ENCODE results near the gene EPHB2.

EPHB2 gene

GRCh38 chr1:22959545-22960360 lies 249.1 kb downstream of the EPHB2 start:
- H3K9me3 Mint-ChIP-seq: no peaks in the 10 kb centered on the region
- H3K27ac Mint-ChIP-seq: no peak overlapping the region
- no peaks in the 10 kb centered on the region for H3K4me1 Mint-ChIP-seq (ENCODE audit: low read depth)
- peaks cover 10% of the 10 kb centered on the region for H3K27me3 Mint-ChIP-seq
- no peak overlapping the region for H3K4me3 Mint-ChIP-seq
- no peaks in the 10 kb centered on the region for H3K36me3 Mint-ChIP-seq (ENCODE audit: low read depth)

DNA sequence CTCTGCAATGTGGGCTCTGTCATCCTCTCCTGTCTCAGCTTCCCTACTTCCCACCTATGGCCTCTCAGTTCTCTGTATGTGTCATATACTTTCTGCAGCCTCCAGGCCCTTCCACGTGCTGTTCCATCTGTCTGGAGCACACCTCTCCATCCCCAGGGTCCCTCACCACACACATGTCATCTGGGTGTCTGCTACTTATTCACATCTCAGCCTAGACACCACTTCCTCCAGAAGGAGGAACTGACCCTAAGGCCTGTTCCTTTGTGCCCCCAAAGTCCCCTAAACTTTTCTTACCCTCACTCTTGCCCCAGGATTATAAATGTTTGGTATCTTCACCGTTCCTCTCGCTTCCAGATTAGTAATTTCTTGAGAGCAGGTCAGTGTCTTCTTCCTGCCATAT lies 251.9 kb downstream of the EPHB2 start:
- Mint-ChIP-seq H3K36me3 (ENCODE audit: low read depth) (no peaks in the 10 kb centered on the region), H3K4me1 (ENCODE audit: low read depth) (no peaks in the 10 kb centered on the region), H3K27me3 (peaks cover 13% of the 10 kb centered on the region), H3K9me3 (peaks cover 7% of the 10 kb centered on the region), H3K4me3 (no peak overlapping the region), H3K27ac (no peak overlapping the region)

DNA sequence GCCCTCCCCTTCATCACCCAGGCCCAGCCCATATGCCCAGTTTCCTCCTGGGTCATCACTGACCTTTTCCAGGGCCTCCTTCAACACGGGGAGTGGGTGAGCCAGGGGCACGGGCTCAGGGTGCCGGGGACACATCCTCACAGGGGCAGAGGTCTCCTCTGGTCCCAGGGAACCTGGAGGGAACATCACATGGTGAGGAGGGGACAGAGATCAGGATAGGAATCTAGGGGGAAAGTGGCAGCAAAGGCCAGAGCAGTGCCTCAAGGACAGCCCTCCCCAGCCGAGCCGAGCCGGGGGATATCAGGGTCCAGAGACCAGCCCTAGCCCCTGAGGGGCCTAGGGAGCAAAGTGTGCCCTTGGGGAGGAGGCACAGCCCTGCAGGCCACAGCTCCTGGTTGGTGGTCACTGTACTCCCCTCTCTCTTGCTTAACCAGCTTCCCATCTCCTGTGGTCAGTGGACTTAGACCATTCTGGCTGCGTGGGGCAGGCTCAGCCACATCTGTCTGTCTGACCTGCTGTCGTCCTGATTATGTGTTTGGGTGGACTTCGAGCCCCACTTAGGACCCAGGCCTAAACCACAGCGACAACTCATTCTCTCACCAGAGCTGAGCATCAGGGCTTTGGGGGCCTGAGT lies 252.5 kb downstream of the EPHB2 start:
- peaks cover 17% of the 10 kb centered on the region for H3K27me3 Mint-ChIP-seq
- no peak overlapping the region for H3K27ac Mint-ChIP-seq
- H3K4me3 Mint-ChIP-seq: no peak overlapping the region
- no peaks in the 10 kb centered on the region for H3K4me1 Mint-ChIP-seq (ENCODE audit: low read depth)
- H3K36me3 Mint-ChIP-seq (ENCODE audit: low read depth): no peaks in the 10 kb centered on the region
- H3K9me3 Mint-ChIP-seq: peaks cover 7% of the 10 kb centered on the region

DNA sequence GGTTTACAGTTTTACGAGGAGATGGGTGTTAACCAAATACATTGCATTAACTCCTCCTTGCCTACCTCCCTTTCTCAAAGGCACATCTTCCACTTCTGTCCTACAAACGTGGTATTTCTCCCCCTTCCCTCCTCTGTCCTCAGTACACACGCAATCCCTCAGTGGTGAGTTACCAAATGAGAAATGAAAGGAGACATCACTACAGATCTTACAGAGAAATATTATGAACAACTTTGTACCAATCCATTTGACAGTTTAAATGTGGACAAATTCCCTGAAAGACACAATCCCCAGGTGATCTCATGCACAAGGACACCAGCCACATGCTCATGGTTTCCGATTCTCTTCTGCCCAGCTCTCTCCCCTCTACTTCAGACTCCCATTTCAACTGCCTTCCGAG lies 255.7 kb downstream of the EPHB2 start:
- Mint-ChIP-seq H3K27ac (no peak overlapping the region), H3K4me3 (no peak overlapping the region), H3K27me3 (peaks cover 45% of the 10 kb centered on the region), H3K4me1 (ENCODE audit: low read depth) (no peaks in the 10 kb centered on the region), H3K36me3 (ENCODE audit: low read depth) (no peaks in the 10 kb centered on the region), H3K9me3 (peaks cover 7% of the 10 kb centered on the region)

DNA sequence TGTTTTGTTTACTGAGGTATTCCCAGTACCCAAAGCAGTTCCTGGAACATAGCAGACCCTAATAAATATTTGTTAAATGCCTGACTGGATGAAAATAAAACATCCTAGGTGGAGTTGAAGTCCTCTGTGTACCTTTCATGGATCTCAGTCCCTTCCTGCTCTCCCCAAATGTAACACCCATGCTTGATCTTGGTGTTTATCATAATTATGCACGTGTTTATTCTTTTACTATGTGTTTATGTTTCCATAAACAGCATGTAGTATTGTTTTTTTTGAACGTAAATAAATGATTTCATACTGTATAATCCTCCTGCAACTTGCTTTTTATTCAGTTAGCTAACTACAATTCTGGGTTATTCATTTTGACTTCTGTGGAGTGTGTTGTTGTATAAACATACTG lies 257.2 kb downstream of the EPHB2 start:
- H3K4me1 Mint-ChIP-seq (ENCODE audit: low read depth): no peaks in the 10 kb centered on the region
- H3K36me3 Mint-ChIP-seq (ENCODE audit: low read depth): no peaks in the 10 kb centered on the region
- no peak overlapping the region for H3K4me3 Mint-ChIP-seq
- peaks cover 55% of the 10 kb centered on the region for H3K27me3 Mint-ChIP-seq
- H3K9me3 Mint-ChIP-seq: peaks cover 7% of the 10 kb centered on the region
- no peak overlapping the region for H3K27ac Mint-ChIP-seq

DNA sequence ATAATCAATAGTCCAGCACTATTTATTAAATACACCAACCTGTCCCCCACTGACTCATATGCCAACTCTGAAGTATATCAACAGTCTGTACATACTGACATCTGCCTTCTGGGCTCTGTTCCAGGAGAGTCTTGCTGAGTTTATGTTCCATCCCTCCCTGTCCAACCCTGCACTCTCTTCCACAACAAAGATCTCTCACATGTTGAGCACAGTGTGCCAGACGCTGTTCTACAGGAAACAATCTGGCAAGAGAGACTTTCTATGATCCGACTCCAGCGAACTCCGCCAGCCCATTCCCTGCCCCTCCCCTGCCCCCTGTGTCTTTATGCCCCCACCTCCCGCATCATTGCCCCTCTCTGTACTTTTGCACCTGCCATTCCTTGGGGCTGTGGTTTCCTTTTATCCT lies 258.7 kb downstream of the EPHB2 start:
- no peak overlapping the region for H3K4me3 Mint-ChIP-seq
- H3K36me3 Mint-ChIP-seq (ENCODE audit: low read depth): no peaks in the 10 kb centered on the region
- H3K27ac Mint-ChIP-seq: no peak overlapping the region
- peaks cover 7% of the 10 kb centered on the region for H3K9me3 Mint-ChIP-seq
- peaks cover 54% of the 10 kb centered on the region for H3K27me3 Mint-ChIP-seq
- H3K4me1 Mint-ChIP-seq (ENCODE audit: low read depth): no peaks in the 10 kb centered on the region

GRCh38 chr1:22970096-22970495 lies 259.5 kb downstream of the EPHB2 start:
- H3K9me3 Mint-ChIP-seq: peaks cover 7% of the 10 kb centered on the region

More at GRCh38 chr1:22970096-22970495, 259.5 kb downstream of the EPHB2 start:
- no peak overlapping the region for H3K4me3 Mint-ChIP-seq
- no peaks in the 10 kb centered on the region for H3K4me1 Mint-ChIP-seq (ENCODE audit: low read depth)
- H3K36me3 Mint-ChIP-seq (ENCODE audit: low read depth): no peaks in the 10 kb centered on the region
- no peak overlapping the region for H3K27ac Mint-ChIP-seq
- peaks cover 53% of the 10 kb centered on the region for H3K27me3 Mint-ChIP-seq

Data from stimulated activated naive CD8-positive, alpha-beta T cell treated with anti-CD3 and anti-CD28 coated beads, Interleukin-15, Interleukin-2, amounts not matched to agents 100 ng/mL and 50 ng/mL, for 24 hours (primary cell).